Measurements from ENCODE around the gene RASA2.
A peak's percentile ranks its signal among the peaks of the same experiment; 100 is the strongest.
"Not testable (repeated sequence)": the region's sequence is repeated elsewhere in the genome, so short reads cannot be mapped to it uniquely, and the experiment has no call there.

RASA2 gene

GRCh38 chr3:141623691-141624090 is 136.9 kb downstream of the RASA2 start:
- H3K27me3 ChIP-seq (ENCODE audit: control insufficient read depth, insufficient read depth, low read length): no peaks in the 10 kb centered on the region
- no peak overlapping the region for H3K27ac ChIP-seq (ENCODE audit: low read depth, low read length)
- no peak overlapping the region for H3K9ac ChIP-seq (ENCODE audit: low read length)

GRCh38 chr3:141625506-141625905 is 138.7 kb downstream of the RASA2 start:
- H3K36me3 ChIP-seq (ENCODE audit: control insufficient read depth, insufficient read depth, low read length): no peaks in the 10 kb centered on the region
- no peak overlapping the region for H3K9ac ChIP-seq (ENCODE audit: low read length)
- no peaks in the 10 kb centered on the region for H3K4me1 ChIP-seq (ENCODE audit: control insufficient read depth, insufficient read depth, low read length)
- no peaks in the 10 kb centered on the region for H3K27me3 ChIP-seq (ENCODE audit: control insufficient read depth, insufficient read depth, low read length)
- no peak overlapping the region for H3K27ac ChIP-seq (ENCODE audit: low read depth, low read length)
- no peak overlapping the region for H3K4me3 ChIP-seq (ENCODE audit: low read length)

More at GRCh38 chr3:141623691-141624090, 136.9 kb downstream of the RASA2 start:
- Histone ChIP-seq H3K4me3 (ENCODE audit: low read length) (no peak overlapping the region), H3K36me3 (ENCODE audit: control insufficient read depth, insufficient read depth, low read length) (no peaks in the 10 kb centered on the region), H3K4me1 (ENCODE audit: control insufficient read depth, insufficient read depth, low read length) (no peaks in the 10 kb centered on the region)

DNA sequence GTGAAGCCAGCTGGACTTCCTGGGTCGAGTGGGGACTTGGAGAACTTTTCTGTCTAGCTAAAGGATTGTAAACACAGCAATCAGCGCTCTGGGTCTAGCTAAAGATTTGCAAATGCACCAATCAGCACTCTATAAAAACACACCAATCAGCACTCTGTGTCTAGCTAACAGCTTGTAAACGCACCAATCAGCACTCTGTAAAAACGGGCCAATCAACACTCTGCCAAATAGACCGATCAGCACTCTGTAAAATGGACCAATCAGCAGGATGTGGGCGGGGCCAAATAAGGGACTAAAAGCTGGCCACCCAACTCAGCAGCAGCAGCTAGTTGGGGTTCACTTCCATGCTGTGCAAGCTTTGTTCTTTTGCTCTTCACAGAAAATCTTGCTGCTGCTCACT is 141.5 kb downstream of the RASA2 start:
- H3K27ac ChIP-seq (ENCODE audit: low read depth, low read length); H3K36me3 ChIP-seq (ENCODE audit: control insufficient read depth, insufficient read depth, low read length); H3K4me1 ChIP-seq (ENCODE audit: control insufficient read depth, insufficient read depth, low read length); H3K4me3 ChIP-seq (ENCODE audit: low read length); H3K9ac ChIP-seq (ENCODE audit: low read length); H3K27me3 ChIP-seq (ENCODE audit: control insufficient read depth, insufficient read depth, low read length): not testable (repeated sequence)

- H3K4me3 ChIP-seq (ENCODE audit: low read length): not testable (repeated sequence)
Observed at GRCh38 chr3:141628868-141629441, 142.1 kb downstream of the RASA2 start.

DNA sequence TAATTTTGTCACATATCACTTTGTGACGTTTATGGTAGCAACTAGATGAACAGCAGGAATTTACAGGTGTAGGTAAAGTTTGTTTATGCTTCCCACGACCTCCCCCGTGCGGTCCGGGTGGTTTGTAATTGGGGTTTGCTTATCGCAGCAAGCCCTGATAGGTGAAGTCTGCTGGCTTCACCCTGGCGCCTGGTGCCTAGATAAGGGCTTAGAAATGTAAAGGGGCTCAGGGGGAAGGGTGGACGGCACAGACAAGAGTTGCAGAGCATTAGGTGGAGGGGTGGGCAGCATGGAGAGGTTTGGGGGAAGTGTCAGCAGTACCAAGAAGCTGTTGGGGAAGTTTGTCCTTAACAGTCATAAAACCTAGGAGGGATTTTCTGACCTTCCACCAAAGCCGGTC is 143.1 kb downstream of the RASA2 start:
- H3K4me3 ChIP-seq (ENCODE audit: low read length): no peak overlapping the region
- no peak overlapping the region for H3K9ac ChIP-seq (ENCODE audit: low read length)
- H3K4me1 ChIP-seq (ENCODE audit: control insufficient read depth, insufficient read depth, low read length): no peaks in the 10 kb centered on the region
- no peak overlapping the region for H3K27ac ChIP-seq (ENCODE audit: low read depth, low read length)
- no peaks in the 10 kb centered on the region for H3K27me3 ChIP-seq (ENCODE audit: control insufficient read depth, insufficient read depth, low read length)
- no peaks in the 10 kb centered on the region for H3K36me3 ChIP-seq (ENCODE audit: control insufficient read depth, insufficient read depth, low read length)

More at GRCh38 chr3:141628868-141629441, 142.1 kb downstream of the RASA2 start:
- not testable (repeated sequence) for H3K9ac ChIP-seq (ENCODE audit: low read length); H3K4me1 ChIP-seq (ENCODE audit: control insufficient read depth, insufficient read depth, low read length); H3K27me3 ChIP-seq (ENCODE audit: control insufficient read depth, insufficient read depth, low read length); H3K27ac ChIP-seq (ENCODE audit: low read depth, low read length); H3K36me3 ChIP-seq (ENCODE audit: control insufficient read depth, insufficient read depth, low read length)

- no peaks in the 10 kb centered on the region for H3K27me3 ChIP-seq (ENCODE audit: control insufficient read depth, insufficient read depth, low read length)
- H3K36me3 ChIP-seq (ENCODE audit: control insufficient read depth, insufficient read depth, low read length): no peaks in the 10 kb centered on the region
- no peaks in the 10 kb centered on the region for H3K4me1 ChIP-seq (ENCODE audit: control insufficient read depth, insufficient read depth, low read length)
- H3K27ac ChIP-seq (ENCODE audit: low read depth, low read length): no peak overlapping the region
- no peak overlapping the region for H3K4me3 ChIP-seq (ENCODE audit: low read length)
- no peak overlapping the region for H3K9ac ChIP-seq (ENCODE audit: low read length)
Observed at GRCh38 chr3:141632779-141633374, 146.1 kb downstream of the RASA2 start.

DNA sequence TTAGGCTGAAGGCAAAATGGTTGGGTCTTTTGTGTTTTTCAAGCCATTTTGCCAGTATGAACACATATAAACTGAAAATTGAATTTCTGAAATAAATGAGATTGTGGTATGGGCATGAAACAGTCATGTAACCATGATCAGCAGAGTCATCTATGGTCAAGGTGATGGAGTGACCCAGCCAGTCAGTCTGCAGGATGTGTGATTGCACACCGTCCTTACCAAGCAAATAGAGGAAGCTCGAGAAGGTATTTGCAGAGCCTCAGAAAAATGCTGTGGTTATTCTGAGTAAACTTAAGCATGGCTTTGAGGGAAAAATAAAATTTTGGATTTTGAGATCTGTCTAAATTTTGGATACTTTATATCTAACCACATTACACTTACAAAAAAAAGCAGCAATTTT is 155.4 kb downstream of the RASA2 start:
- H3K27ac ChIP-seq (ENCODE audit: low read depth, low read length): no peak overlapping the region
- H3K4me3 ChIP-seq (ENCODE audit: low read length): no peak overlapping the region
- no peaks in the 10 kb centered on the region for H3K27me3 ChIP-seq (ENCODE audit: control insufficient read depth, insufficient read depth, low read length)
- no peaks in the 10 kb centered on the region for H3K36me3 ChIP-seq (ENCODE audit: control insufficient read depth, insufficient read depth, low read length)
- H3K9ac ChIP-seq (ENCODE audit: low read length): no peak overlapping the region
- peaks cover 3% of the 10 kb centered on the region for H3K4me1 ChIP-seq (ENCODE audit: control insufficient read depth, insufficient read depth, low read length)

GRCh38 chr3:141643391-141643790 is 156.6 kb downstream of the RASA2 start:
- peaks cover 6% of the 10 kb centered on the region for H3K4me1 ChIP-seq (ENCODE audit: control insufficient read depth, insufficient read depth, low read length)
- H3K27ac ChIP-seq (ENCODE audit: low read depth, low read length): no peak overlapping the region
- H3K4me3 ChIP-seq (ENCODE audit: low read length): no peak overlapping the region
- H3K9ac ChIP-seq (ENCODE audit: low read length): no peak overlapping the region
- no peaks in the 10 kb centered on the region for H3K27me3 ChIP-seq (ENCODE audit: control insufficient read depth, insufficient read depth, low read length)
- H3K36me3 ChIP-seq (ENCODE audit: control insufficient read depth, insufficient read depth, low read length): no peaks in the 10 kb centered on the region

DNA sequence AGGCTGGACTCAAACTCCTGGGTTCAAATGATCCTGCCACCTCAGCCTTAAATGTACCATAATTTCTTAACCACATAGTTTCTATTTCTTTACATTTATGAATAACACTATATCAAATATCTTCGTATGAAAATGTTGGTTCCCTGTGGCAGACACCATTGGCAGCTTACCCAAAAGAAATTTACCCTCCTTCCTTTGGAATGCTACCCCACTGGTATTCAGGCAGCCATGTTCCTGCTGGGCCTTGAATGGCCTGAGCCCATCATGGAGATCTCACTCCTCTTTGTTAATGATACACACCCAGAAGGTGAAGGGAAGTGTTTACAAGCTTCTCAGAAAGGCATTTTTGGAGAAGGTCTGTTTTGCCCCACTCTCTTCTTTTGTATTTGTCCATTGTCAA is 157.0 kb downstream of the RASA2 start:
- Histone ChIP-seq H3K27ac (ENCODE audit: low read depth, low read length) (no peak overlapping the region), H3K4me1 (ENCODE audit: control insufficient read depth, insufficient read depth, low read length) (peaks cover 9% of the 10 kb centered on the region), H3K27me3 (ENCODE audit: control insufficient read depth, insufficient read depth, low read length) (no peaks in the 10 kb centered on the region), H3K9ac (ENCODE audit: low read length) (no peak overlapping the region), H3K4me3 (ENCODE audit: low read length) (no peak overlapping the region), H3K36me3 (ENCODE audit: control insufficient read depth, insufficient read depth, low read length) (no peaks in the 10 kb centered on the region)

- H3K9ac ChIP-seq (ENCODE audit: low read length): no peak overlapping the region
- no peak overlapping the region for H3K4me3 ChIP-seq (ENCODE audit: low read length)
- H3K4me1 ChIP-seq (ENCODE audit: control insufficient read depth, insufficient read depth, low read length): peaks cover 9% of the 10 kb centered on the region
- H3K27me3 ChIP-seq (ENCODE audit: control insufficient read depth, insufficient read depth, low read length): no peaks in the 10 kb centered on the region
- H3K36me3 ChIP-seq (ENCODE audit: control insufficient read depth, insufficient read depth, low read length): no peaks in the 10 kb centered on the region
- H3K27ac ChIP-seq (ENCODE audit: low read depth, low read length): no peak overlapping the region
Observed at GRCh38 chr3:141644931-141645330, 158.1 kb downstream of the RASA2 start.

GRCh38 chr3:141646760-141647561 is 160.1 kb downstream of the RASA2 start:
- no peak overlapping the region for H3K4me3 ChIP-seq (ENCODE audit: low read length)
- no peaks in the 10 kb centered on the region for H3K36me3 ChIP-seq (ENCODE audit: control insufficient read depth, insufficient read depth, low read length)
- H3K27ac ChIP-seq (ENCODE audit: low read depth, low read length): no peak overlapping the region
- H3K4me1 ChIP-seq (ENCODE audit: control insufficient read depth, insufficient read depth, low read length): peaks cover 12% of the 10 kb centered on the region
- no peaks in the 10 kb centered on the region for H3K27me3 ChIP-seq (ENCODE audit: control insufficient read depth, insufficient read depth, low read length)
- H3K9ac ChIP-seq (ENCODE audit: low read length): no peak overlapping the region

DNA sequence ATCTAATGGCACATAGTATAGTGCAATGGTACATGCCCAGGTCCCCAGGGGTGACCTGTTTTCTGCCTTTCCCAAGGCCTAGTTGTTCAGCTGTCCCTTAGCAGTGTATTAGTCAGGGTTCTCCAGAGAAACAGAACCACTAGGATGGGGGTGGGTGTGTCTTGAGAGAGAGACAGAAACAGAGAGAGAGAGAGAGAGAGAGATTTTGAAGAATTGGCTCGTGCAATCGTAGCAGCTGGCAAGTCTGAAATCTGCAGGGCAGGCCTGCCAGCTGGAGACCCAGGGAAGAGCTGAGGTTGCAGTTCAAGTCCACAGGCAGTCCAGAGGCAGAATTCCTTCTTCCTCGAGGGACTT is 160.7 kb downstream of the RASA2 start:
- H3K9ac ChIP-seq (ENCODE audit: low read length): no peak overlapping the region
- no peaks in the 10 kb centered on the region for H3K36me3 ChIP-seq (ENCODE audit: control insufficient read depth, insufficient read depth, low read length)
- no peak overlapping the region for H3K4me3 ChIP-seq (ENCODE audit: low read length)
- peak overlapping the region; percentile 45 for H3K27ac ChIP-seq (ENCODE audit: low read depth, low read length)
- no peaks in the 10 kb centered on the region for H3K27me3 ChIP-seq (ENCODE audit: control insufficient read depth, insufficient read depth, low read length)
- H3K4me1 ChIP-seq (ENCODE audit: control insufficient read depth, insufficient read depth, low read length): peaks cover 18% of the 10 kb centered on the region

All from rectal smooth muscle tissue (tissue), 1 donor.